Panc1 (cell line): ENCODE data around the gene TRAPPC5.
A peak's percentile ranks its signal among the peaks of the same experiment; 100 is the strongest.

Experiments used
- CTCF ChIP-seq: fragments of 450-650 bp; IDR thresholded peaks from 2 replicates; pipeline ENCODE4 v1.5.1; 2017; ENCODE audit warnings: mild to moderate bottlenecking
- POLR2AphosphoS5 ChIP-seq: IDR thresholded peaks from 2 replicates; pipeline ENCODE4 v1.6.1; 2012; ENCODE audit warnings: mild to moderate bottlenecking, low read depth, low read length, moderate library complexity
- REST ChIP-seq, 2 experiments: IDR thresholded peaks; 2 replicates each; pipeline ENCODE4 v1.6.1; 2011 to 2012; ENCODE audit warnings: low read depth in 2 of 2, control low read depth in 1 of 2, low read length in 1 of 2, mild to moderate bottlenecking in 1 of 2, moderate library complexity in 1 of 2; ENCODE audit not compliant: insufficient read depth in 1 of 2
- SIN3A ChIP-seq: IDR thresholded peaks from 2 replicates; pipeline ENCODE4 v1.6.1; 2012; ENCODE audit warnings: low read depth, mild to moderate bottlenecking, low read length, moderate library complexity, borderline replicate concordance; ENCODE audit not compliant: insufficient read depth
- TCF7L2 ChIP-seq: IDR thresholded peaks from 2 replicates; pipeline ENCODE4 v1.6.1; 2011; ENCODE audit warnings: mild to moderate bottlenecking, low read depth, low read length, inconsistent platforms

GRCh38 chr19:7680606-7681339 lies at the start of gene TRAPPC5:
- peak; percentile 97 for TF ChIP-seq CTCF
- TF ChIP-seq REST (IDR thresholded peaks at IDR 0.05; ENCODE audit: insufficient read depth in 1 of 2, low read depth in 2 of 2, low read length in 1 of 2), result peak in 1 of 2 experiments; percentile 45; a peak in 1 of 4 replicates
- TF ChIP-seq SIN3A, result peak; percentile 66; the same call in 1 of the 2 replicates
- no peak for TF ChIP-seq POLR2AphosphoS5
- TF ChIP-seq TCF7L2, result 0 out of 2 replicates have a peak, but pooled peaks have one; percentile 3
